WTC11 (cell line): ENCODE data around the gene KBTBD12. TPM values are rescaled to one million over a fixed set of nuclear protein-coding genes. Genes with fewer than 3 reads are reported as not detected.

Source experiments
- ATAC-seq: fragments of 200-7000 bp; cut with Tn5 transposase; 2 replicates; pipeline ENCODE4 v1.10.0; 2021; ENCODE audit warnings: mild to moderate bottlenecking, moderate library complexity
- CTCF ChIA-PET: fragments of 300-600 bp; sonication (Branson Sonifier 250); formaldehyde crosslinking; loops from one replicate; lab custom pipeline; 2021; ENCODE audit warnings: antibody characterized with exemption; lab: Charles Lee
- POLR2A ChIA-PET: fragments of 350-600 bp; sonication (Branson Sonifier 250); formaldehyde crosslinking; loops from one replicate; lab custom pipeline; 2021; ENCODE audit warnings: antibody characterized with exemption; lab: Charles Lee
- DNase-seq: peaks from one replicate; pipeline ENCODE4 v3.0.0; 2021; ENCODE audit warnings: low spot score
- H3K27ac Mint-ChIP-seq: 2 replicates; pipeline ENCODE4 v1.8.0; 2021; ENCODE audit warnings: mixed read lengths
- H3K27me3 Mint-ChIP-seq: 2 replicates; pipeline ENCODE4 v1.8.0; 2021; ENCODE audit warnings: low read depth, mild to moderate bottlenecking, moderate library complexity, mixed read lengths
- H3K36me3 Mint-ChIP-seq: 2 replicates; pipeline ENCODE4 v1.8.0; 2021; ENCODE audit warnings: mixed read lengths
- H3K4me1 Mint-ChIP-seq: 2 replicates; pipeline ENCODE4 v1.8.0; 2022; ENCODE audit warnings: mixed read lengths
- H3K4me3 Mint-ChIP-seq: 2 replicates; pipeline ENCODE4 v1.8.0; 2021; ENCODE audit warnings: mild to moderate bottlenecking, moderate library complexity, mixed read lengths
- H3K9me3 Mint-ChIP-seq: 2 replicates; pipeline ENCODE4 v1.8.0; 2021; ENCODE audit warnings: mixed read lengths
- AFF4 ChIP-seq: sonication (generic); formaldehyde crosslinking; IDR thresholded peaks from 2 replicates; pipeline ENCODE4 v1.8.1; 2023; ENCODE audit warnings: mild to moderate bottlenecking, missing genetic modification reagents, borderline replicate concordance
- ATF2 ChIP-seq: sonication (generic); formaldehyde crosslinking; IDR thresholded peaks from 2 replicates; pipeline ENCODE4 v1.8.1; 2022; ENCODE audit warnings: low read depth, missing genetic modification reagents, borderline replicate concordance
- ATF6 ChIP-seq: sonication (generic); formaldehyde crosslinking; IDR thresholded peaks from 2 replicates; pipeline ENCODE4 v1.8.1; 2023; ENCODE audit warnings: mild to moderate bottlenecking, missing genetic modification reagents
- CREB1 ChIP-seq: sonication (generic); formaldehyde crosslinking; IDR thresholded peaks from 2 replicates; pipeline ENCODE4 v1.8.0; 2023; ENCODE audit warnings: mild to moderate bottlenecking, missing genetic modification reagents
- E2F4 ChIP-seq: sonication (generic); formaldehyde crosslinking; IDR thresholded peaks from 2 replicates; pipeline ENCODE4 v1.8.1; 2022; ENCODE audit warnings: low read depth, mild to moderate bottlenecking, moderate library complexity, missing genetic modification reagents, borderline replicate concordance
- HMGXB4 ChIP-seq: sonication (generic); formaldehyde crosslinking; IDR thresholded peaks from 2 replicates; pipeline ENCODE4 v1.8.1; 2023; ENCODE audit warnings: mild to moderate bottlenecking, moderate library complexity, missing genetic modification reagents
- IRF2 ChIP-seq: sonication (generic); formaldehyde crosslinking; IDR thresholded peaks from 2 replicates; pipeline ENCODE4 v1.8.0; 2022; ENCODE audit warnings: low read depth, missing genetic modification reagents, borderline replicate concordance
- JAZF1 ChIP-seq: fragments of 250-450 bp; sonication (Bioruptor Pico); IDR thresholded peaks from 2 replicates; pipeline ENCODE4 v1.9.0; 2021; ENCODE audit warnings: moderate library complexity, mild to moderate bottlenecking, inconsistent platforms
- RELA ChIP-seq: sonication (generic); formaldehyde crosslinking; IDR thresholded peaks from 2 replicates; pipeline ENCODE4 v1.8.1; 2022; ENCODE audit warnings: missing genetic modification reagents, mild to moderate bottlenecking, borderline replicate concordance
- SP1 ChIP-seq: sonication (generic); formaldehyde crosslinking; conservative IDR thresholded peaks from 2 replicates; pipeline ENCODE4 v1.8.1; 2022; ENCODE audit warnings: missing genetic modification reagents
- TEAD4 ChIP-seq: sonication (generic); formaldehyde crosslinking; IDR thresholded peaks from 2 replicates; pipeline ENCODE4 v1.8.0; 2022; ENCODE audit warnings: mild to moderate bottlenecking, missing genetic modification reagents
- ZNF121 ChIP-seq: sonication (generic); formaldehyde crosslinking; IDR thresholded peaks from 2 replicates; pipeline ENCODE4 v1.8.0; 2023; ENCODE audit warnings: missing genetic modification reagents
- ZNF138 ChIP-seq: sonication (generic); formaldehyde crosslinking; conservative IDR thresholded peaks from 2 replicates; pipeline ENCODE4 v1.8.1; 2022; ENCODE audit warnings: mild to moderate bottlenecking, moderate library complexity, missing genetic modification reagents
- ZNF263 ChIP-seq: sonication (generic); formaldehyde crosslinking; IDR thresholded peaks from 2 replicates; pipeline ENCODE4 v1.8.1; 2022; ENCODE audit warnings: low read depth, mild to moderate bottlenecking, moderate library complexity, missing genetic modification reagents
- ZNF532 ChIP-seq: fragments of 250-450 bp; sonication (Bioruptor Pico); IDR thresholded peaks from 2 replicates; pipeline ENCODE4 v1.9.0; 2021; ENCODE audit warnings: mild to moderate bottlenecking, borderline replicate concordance
- total RNA-seq: library from RNA; stranded (reverse); gene quantifications from 3 replicates; pipeline ENCODE4 v1.2.3, GENCODE V29; 2021

KBTBD12 gene
- total RNA-seq, 1 experiment from 2014 or later = 0.22 TPM

- no peaks in the 10 kb centered on the region for H3K9me3 Mint-ChIP-seq
- ChIA-PET POLR2A (no interaction called here), CTCF (no interaction called here)
- peaks cover 17% of the 10 kb centered on the region for H3K27me3 Mint-ChIP-seq
- H3K4me3 Mint-ChIP-seq = no peak overlapping the region
- H3K27ac Mint-ChIP-seq = no peak overlapping the region
- DNase-seq (no peak), ATAC-seq (no peak)
- TF ChIP-seq E2F4 (CRISPR knock-in tag) (no peak), ATF6 (no peak), ZNF532 (CRISPR knock-in tag) (no peak), IRF2 (no peak), CREB1 (no peak), ZNF263 (CRISPR knock-in tag) (no peak), ZNF138 (CRISPR knock-in tag) (no peak), AFF4 (CRISPR knock-in tag) (no peak), RELA (no peak), ZNF121 (no peak), HMGXB4 (no peak), JAZF1 (CRISPR knock-in tag) (no peak), SP1 (CRISPR knock-in tag) (no peak), ATF2 (CRISPR knock-in tag) (no peak), TEAD4 (no peak)
- H3K36me3 Mint-ChIP-seq = no peaks in the 10 kb centered on the region
- peaks cover 6% of the 10 kb centered on the region; the same call in 1 of the 2 replicates for H3K4me1 Mint-ChIP-seq
These were observed 5.7 kb downstream of the KBTBD12 start for GRCh38 chr3:127920738-127921137.
